Stimulated activated CD4-positive, alpha-beta T cell treated with anti-CD3 and anti-CD28 coated beads, Interleukin-4, amount 100 ng/mL, for 4 hours (primary cell): ENCODE data around the gene TERT.
"Not testable (repeated sequence)": the region's sequence is repeated elsewhere in the genome, so short reads cannot be mapped to it uniquely, and the experiment has no call there.

Source experiments
- DNase-seq, 2 experiments: peaks; one replicate each; pipeline ENCODE4 v3.0.0-alpha.2; 2020

TERT gene

GRCh38 chr5:1278656-1279442, 16.0 kb downstream of the TERT start:
- DNase-seq: no peak

DNA sequence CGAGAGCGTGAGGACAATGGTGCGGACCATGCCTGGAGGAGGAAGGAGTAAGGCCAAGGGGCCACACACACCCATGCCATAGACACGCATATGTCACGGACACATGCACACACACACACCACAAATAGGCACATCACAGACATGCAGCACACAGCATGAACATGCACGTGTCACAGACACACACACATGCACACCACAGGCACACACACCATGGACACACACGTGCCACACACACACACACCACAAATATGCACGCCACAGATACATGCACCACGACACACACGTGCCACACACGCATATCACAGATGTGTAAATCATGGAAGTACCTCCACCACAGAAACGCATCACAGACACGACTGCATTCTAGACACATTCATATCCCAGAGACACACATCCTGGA, 16.7 kb downstream of the TERT start:
- DNase-seq: no peak

DNA sequence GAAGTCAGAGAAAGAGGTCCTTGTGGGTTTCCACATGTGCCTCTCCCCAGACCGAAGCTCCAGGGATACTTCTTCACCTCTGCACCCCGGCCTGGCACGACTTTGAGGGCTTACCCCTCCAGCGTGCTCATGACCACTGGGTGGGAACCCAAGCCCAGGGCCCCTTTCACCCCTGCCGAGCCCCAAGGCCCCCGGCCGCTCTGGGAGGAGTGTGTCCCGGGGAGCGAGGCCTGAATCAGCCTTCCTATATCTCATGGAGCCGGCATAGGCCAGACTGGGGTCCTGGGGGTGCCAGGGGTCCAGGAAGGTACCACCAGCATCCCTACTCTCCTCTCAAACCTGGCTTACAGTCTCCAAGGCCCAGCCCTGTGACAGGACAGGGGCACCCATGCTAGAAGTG, 17.1 kb downstream of the TERT start:
- DNase-seq: no peak

GRCh38 chr5:1277331-1277730, 17.5 kb downstream of the TERT start:
- no peak for DNase-seq

DNA sequence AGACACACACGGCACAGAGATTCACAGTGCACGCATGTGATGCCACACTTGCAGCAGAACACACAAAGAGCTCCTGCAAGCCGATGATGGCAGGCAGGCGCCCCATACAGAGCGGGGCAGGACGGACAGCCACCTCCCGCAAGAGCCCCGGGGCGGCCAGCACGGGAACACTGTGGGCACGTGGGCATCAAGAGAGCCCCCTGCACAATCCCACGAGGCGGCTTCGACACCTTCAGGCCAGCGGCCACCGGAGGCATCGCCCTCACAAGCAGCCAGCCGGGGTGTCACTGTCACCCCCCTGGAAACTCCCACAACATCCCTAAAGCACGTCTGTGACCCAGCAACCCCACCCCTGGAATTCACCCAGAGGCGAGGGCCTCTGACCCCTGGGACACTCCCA, 17.9 kb downstream of the TERT start:
- DNase-seq: no peak

DNA sequence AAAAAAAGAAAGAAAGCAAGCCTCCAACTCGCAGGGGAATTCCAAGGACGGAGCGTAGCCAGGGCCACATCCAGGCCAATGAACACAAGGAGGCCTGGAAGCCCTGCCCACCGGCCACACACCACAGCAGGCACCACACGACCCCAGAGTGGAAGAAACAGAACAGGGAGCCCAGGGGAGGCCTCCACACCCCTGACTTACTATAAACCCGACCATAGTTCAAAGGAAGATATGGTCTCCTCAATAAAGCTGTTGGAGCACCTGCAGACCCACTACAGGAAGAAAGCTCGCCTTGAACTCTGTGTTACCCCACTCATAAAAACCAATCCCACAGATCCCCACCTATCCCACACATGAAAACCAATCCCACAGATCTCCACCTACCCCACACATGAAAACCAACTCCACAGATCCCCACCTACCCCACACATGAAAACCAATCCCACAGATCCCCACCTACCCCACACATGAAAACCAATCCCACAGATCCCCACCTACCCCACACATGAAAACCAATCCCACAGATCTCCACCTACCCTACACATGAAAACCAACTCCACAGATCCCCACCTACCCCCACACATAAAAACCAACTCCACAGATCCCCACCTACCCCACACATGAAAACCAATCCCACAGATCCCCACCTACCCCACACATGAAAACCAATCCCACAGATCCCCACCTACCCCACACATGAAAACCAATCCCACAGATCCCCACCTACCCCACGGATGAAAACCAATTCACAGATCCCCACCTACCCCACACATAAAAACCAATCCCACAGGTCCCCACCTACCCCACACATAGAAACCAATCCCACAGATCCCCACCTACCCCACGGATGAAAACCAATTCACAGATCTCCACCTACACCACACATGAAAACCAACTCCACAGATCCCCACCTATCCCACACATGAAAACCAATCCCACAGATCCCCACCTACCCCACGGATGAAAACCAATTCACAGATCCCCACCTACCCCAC, 19.2 kb downstream of the TERT start:
- not testable (repeated sequence) for DNase-seq

GRCh38 chr5:1274471-1274870, 20.4 kb downstream of the TERT start:
- no peak for DNase-seq

DNA sequence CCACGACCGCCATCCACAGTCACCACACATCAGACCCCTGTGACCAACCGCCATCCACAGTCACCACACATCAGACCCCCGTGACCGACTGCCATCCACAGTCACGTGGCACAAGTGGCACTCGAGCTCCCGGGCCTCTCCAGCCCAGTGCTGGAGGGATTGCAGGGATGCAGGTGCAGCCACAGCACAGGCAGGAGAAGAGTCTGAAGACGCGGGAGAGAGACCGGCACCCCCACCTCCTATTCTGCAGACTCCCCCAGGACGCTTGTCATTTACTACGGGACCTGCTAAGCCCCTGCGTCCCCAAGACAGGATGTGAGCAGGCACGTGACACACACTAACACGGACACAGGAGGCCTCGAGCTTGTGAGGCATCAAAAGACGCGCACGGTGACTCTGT, 21.1 kb downstream of the TERT start:
- DNase-seq: no peak

DNA sequence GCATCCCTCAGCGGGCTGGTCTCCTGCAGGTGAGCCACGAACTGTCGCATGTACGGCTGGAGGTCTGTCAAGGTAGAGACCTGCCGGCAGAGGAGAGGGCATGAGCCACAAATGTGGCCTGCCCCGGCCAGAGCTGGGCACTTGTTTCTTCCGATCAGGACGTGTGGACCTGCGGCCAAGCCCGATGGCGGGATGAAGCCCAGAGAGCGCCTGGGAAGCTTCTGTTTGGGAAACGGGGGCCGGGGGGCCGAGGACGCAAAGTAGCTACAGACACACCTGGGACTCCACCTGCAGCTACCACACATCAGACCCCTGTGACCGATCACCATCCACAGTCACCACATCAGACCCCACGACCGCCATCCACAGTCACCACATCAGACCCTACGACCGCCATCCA, 22.7 kb downstream of the TERT start:
- no peak for DNase-seq

GRCh38 chr5:1270933-1271914, 23.6 kb downstream of the TERT start:
- DNase-seq: no peak

DNA sequence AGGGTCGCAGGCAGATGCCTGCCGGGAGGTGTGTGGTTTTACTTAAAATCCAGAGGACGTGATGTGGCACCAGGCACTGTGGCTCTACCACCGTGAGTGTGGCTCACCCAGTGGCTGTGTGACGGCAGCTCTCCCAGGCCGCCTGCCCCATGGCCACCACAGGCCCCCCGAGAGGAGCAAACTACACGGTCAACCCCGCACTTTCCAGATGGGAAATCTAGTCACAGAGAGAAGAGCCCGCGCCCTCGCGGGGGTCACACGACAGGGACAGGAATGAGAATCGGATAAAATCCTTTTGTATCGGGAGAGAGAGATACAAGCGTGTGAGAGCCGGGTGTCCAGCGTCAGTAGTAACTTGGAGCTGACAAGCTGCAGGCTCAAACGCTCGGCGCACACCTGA, 24.4 kb downstream of the TERT start:
- no peak for DNase-seq

DNA sequence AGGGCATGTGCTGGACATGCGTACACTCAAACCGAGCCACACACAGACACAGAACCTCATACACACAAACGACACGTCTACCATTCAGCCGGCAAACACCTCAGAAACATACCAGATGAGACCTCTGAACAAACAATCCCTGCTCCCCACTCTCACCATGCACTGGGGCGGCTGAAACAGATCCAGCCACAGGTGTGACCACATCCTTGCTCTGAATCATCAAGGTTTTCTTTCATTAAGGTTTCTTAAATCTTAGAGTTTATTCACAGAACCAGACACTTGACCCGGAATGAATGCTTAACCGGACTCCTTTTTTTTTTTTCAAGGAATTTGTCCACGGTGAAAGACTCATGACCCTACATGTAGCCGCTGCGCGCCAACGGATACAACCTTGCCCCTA, 26.2 kb downstream of the TERT start:
- DNase-seq: no peak

DNA sequence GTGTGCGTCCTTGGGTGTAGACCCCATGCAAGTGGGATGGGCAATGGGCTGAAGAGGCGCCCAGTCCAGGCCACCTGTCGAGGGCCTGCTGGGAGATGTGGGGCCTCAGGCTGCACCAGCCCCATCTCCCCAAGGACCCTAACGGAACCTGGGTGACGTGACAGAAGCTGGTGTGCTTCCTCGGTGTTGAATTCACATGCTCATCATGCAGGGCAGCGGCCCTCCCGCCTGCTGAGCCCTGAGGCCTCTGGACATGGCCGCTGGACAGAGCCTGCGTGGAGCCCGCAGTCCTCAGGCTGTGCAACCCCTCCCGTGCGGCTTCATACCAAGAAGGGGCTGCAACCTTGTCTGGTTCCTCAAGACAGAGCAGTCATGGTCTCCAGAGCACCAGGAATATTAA, 26.8 kb downstream of the TERT start:
- no peak for DNase-seq

GRCh38 chr5:1267464-1267863, 27.4 kb downstream of the TERT start:
- not testable (repeated sequence) for DNase-seq

DNA sequence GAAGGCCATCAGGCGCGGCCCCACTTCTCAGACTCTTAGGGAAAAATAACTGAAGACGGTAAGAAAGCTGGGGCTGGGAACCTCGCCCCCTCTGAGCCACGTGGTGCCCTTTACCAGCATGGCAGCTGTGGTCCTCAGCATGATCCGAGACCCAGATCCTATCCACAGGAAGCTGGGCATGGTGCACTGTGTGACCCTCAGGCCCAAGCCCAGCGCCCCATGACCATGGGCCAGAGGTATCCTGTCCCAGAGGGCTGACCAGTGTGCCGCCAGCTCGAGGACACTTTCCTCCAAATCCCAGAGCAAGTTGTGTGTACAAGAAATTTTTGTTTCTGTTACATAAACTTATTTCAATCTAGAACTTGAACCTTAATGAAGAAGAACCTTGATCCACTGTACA, 28.1 kb downstream of the TERT start:
- DNase-seq: no peak

DNA sequence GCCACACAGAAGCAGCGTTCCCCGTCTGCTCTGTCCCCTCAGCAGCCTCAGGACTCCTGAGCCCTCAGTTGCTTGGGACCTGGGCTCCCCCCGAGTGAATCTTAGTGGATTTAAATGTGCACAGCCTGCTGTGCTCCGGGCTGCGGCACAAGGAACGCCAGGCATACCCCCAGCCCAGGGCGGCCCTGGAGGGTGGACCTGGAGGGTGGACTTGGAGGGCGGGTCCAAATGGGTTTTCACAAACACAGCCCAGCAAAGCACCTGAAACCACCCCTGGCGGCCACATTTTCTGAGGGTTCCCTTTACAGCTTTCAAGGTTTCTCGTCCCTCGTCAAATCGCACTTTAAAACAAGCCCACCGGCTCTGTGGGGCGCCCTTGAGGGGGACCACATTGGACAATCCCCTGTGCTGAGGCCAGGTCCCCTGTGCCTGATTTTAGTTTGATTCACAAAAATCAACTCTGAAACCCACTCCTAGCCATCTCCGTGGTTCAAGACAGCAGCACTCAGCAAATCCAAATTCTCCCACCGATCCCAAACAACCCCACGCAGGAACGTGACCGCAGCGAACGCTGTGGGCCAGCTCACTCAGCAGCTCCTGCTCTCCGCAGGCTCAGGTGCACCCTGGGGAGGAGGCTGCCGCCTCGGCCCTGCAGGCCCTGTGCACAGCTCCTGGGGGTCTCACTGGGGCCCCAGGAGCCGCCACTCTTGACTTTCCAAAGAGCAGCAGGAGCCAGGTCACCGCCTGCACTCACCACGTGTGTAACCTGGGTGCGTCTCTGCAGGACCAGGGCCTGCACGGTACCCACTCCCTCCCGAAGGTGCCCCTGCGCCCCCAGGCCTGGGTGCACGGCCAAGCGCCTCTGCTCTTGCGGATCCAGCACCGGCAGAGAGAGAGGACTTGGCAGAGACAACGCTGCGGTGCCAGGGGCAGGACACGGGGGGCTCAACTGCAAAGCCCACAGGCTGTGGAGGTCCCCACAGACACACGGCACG, 29.1 kb downstream of the TERT start:
- DNase-seq: no peak

DNA sequence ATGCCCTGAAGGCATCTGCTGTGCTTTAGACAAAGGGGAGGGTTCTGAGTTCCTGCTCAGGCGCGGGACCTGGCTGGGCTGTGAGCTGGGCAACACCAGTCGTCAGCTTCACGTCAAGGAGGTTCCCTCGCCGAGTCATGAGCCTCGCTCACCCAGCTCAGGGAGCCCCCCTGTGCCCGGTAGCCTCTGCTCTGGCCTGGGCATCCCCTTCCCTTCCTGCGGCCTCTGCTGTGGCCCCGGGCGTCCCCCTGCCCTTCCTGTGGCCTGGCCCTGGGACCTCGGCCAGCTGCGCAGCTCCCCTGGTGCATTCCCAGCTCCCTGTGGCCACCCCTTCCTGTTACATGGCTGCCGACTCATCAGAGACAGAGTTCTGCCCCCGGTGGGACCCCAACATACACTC, 29.8 kb downstream of the TERT start:
- DNase-seq: no peak

DNA sequence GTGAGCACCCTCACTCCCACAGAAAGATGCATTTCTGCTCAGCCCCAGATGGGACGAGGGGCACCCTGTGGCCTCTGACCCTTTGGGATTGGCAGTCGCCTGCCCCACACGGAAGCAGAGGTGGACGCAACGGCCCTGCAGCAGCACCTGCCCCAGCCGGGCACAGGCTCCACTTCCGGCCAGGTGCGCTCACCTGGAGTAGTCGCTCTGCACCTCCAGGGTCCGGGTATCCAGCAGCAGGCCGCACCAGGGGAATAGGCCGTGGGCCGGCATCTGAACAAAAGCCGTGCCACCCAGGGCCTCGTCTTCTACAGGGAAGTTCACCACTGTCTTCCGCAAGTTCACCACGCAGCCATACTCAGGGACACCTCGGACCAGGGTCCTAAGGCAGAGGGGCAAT, 30.7 kb downstream of the TERT start:
- DNase-seq: no peak

DNA sequence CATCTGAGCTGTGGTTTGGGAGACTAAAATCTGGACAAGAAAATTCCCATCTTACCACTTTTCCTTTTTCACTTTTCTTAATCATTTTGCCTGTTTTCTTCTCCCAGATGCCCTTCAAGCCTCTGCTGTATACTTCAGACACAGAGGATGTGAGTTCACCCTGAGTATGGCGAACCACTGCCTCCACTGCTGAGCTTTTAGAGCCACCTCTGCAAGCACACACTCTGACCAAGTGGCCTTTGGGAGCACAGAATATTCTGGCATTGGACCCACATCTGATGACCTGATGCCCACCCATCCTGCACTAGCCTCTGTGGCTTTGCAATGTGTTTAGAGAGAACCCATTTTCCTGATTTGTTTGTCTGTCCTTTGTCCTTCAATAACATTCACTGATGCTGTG, 32.5 kb downstream of the TERT start:
- no peak for DNase-seq

DNA sequence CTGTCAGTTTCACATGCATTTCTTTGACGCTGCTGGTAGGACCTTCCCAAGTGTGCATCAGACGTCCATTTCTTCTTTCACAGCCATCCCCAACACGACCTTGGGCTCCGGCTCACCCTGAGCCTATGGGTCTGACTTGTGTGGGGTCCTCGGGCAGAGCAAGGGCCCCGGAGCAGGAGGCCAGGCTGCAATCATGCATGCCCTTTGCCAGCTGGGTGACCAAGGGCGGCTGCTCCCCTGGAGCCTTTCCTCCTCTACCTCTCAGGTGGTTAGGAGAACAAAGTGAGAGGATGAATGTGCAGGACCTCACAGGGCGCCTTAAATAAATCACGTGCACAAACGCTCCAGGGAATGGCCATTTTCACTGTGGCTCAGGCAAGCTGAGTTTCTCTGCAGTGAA, 33.2 kb downstream of the TERT start:
- DNase-seq: no peak

GRCh38 chr5:1259806-1260480, 34.9 kb downstream of the TERT start:
- DNase-seq: no peak
